GM12878 (cell line): ENCODE measurements around the gene RRAGD. TPM values are rescaled to one million over a fixed set of nuclear protein-coding genes. Genes with fewer than 3 reads are reported as not detected.

ENCODE experiments used
- ATAC-seq: fragments of 200-7000 bp; cut with Tn5 transposase; 3 replicates; pipeline ENCODE4 v1.9.1; 2020; ENCODE audit warnings: mild to moderate bottlenecking, moderate library complexity
- BruUV-seq: library from RNA; stranded (reverse); fragments of 400-500 nt; replicated peaks from 2 replicates; lab custom pipeline; 2021; lab: Mats Ljungman, UMichigan
- CTCF ChIA-PET: fragments of 300-600 bp; sonication (Branson Sonifier 250); formaldehyde crosslinking; extraction: SDS; loops from one replicate; lab custom pipeline; 2021; ENCODE audit warnings: inconsistent platforms; lab: Yijun Ruan, JAX
- POLR2A ChIA-PET: fragments of 350-600 bp; formaldehyde crosslinking; extraction: SDS; loops from one replicate; lab custom pipeline; 2021; ENCODE audit warnings: inconsistent platforms; lab: Charles Lee
- RAD21 ChIA-PET: fragments of 300-600 bp; sonication (Branson Sonifier 250); formaldehyde crosslinking; loops from one replicate; lab custom pipeline; 2023; ENCODE audit warnings: antibody characterized with exemption; ENCODE audit not compliant: unreplicated experiment; lab: Charles Lee
- SMC1A ChIA-PET: fragments of 300-600 bp; sonication (Branson Sonifier 250); formaldehyde crosslinking; loops from one replicate; lab custom pipeline; 2023; ENCODE audit not compliant: unreplicated experiment, uncharacterized antibody; lab: Charles Lee
- DNase-seq: peaks from one replicate; pipeline ENCODE4 v3.0.0-alpha.2; 2011; ENCODE audit warnings: low read depth, low spot score
- FAIRE-seq: peaks from 3 replicates; lab custom pipeline; 2011; peaks lifted over from hg19 to GRCh38; lab: Jason Lieb, UNC
- H2AFZ ChIP-seq: 2 replicates; pipeline ENCODE4 v1.6.0; 2011; ENCODE audit warnings: low read depth, low read length, control low read depth; ENCODE audit not compliant: control insufficient read depth
- H3K27ac ChIP-seq: 2 replicates; pipeline ENCODE4 v1.5.1; 2011; ENCODE audit warnings: control low read depth; ENCODE audit not compliant: control insufficient read depth, insufficient read depth
- H3K27me3 ChIP-seq, 2 experiments: replicated peaks in 1 of 2; 2 replicates each; pipeline versions ENCODE4 v1.6.0 to v1.6.1; 2011; ENCODE audit warnings: low read length in 1 of 2; ENCODE audit not compliant: control insufficient read depth in 2 of 2, insufficient read depth in 2 of 2
- H3K36me3 ChIP-seq, 2 experiments: 2 replicates each; pipeline ENCODE4 v1.5.1; 2011; ENCODE audit warnings: low read length in 1 of 2; ENCODE audit not compliant: control insufficient read depth in 2 of 2, insufficient read depth in 2 of 2
- H3K4me1 ChIP-seq: 2 replicates; pipeline ENCODE4 v1.6.1; 2011; ENCODE audit warnings: mild to moderate bottlenecking, low read length, moderate library complexity, mixed read lengths; ENCODE audit not compliant: control insufficient read depth, insufficient read depth
- H3K4me2 ChIP-seq: 2 replicates; pipeline ENCODE4 v1.6.0; 2011; ENCODE audit warnings: control low read depth; ENCODE audit not compliant: control insufficient read depth, insufficient read depth
- H3K4me3 ChIP-seq: fragments of 200-600 bp; sonication (generic); 2 replicates; pipeline ENCODE4 v1.5.1; 2016
- H3K79me2 ChIP-seq: 2 replicates; pipeline ENCODE4 v1.6.0; 2011; ENCODE audit warnings: low read length; ENCODE audit not compliant: control insufficient read depth, insufficient read depth
- H3K9ac ChIP-seq: 2 replicates; pipeline ENCODE4 v1.8.0; 2011; ENCODE audit warnings: low read length, control low read depth, mixed read lengths; ENCODE audit not compliant: control insufficient read depth, insufficient read depth
- H3K9me3 ChIP-seq: replicated peaks from 3 replicates; pipeline ENCODE4 v1.5.1; 2011; ENCODE audit warnings: mild to moderate bottlenecking, low read length; ENCODE audit not compliant: control insufficient read depth, insufficient read depth
- H4K20me1 ChIP-seq: 2 replicates; pipeline ENCODE4 v1.6.0; 2011; ENCODE audit not compliant: control insufficient read depth, insufficient read depth
- BMI1 ChIP-seq: fragments of 450-650 bp; IDR thresholded peaks from 2 replicates; pipeline ENCODE4 v1.6.1; 2016; ENCODE audit warnings: mild to moderate bottlenecking, moderate library complexity, borderline replicate concordance
- CBX5 ChIP-seq: sonication (generic); IDR thresholded peaks from 2 replicates; pipeline ENCODE4 v1.6.1; 2016; ENCODE audit warnings: low read depth, moderate library complexity, mild to moderate bottlenecking, inconsistent platforms
- CEBPB ChIP-seq, 2 experiments: fragments of 150-350 bp in 1 of 2; IDR thresholded peaks; 2 replicates each; pipeline ENCODE4 v1.6.1; 2012 to 2014; ENCODE audit warnings: low read depth in 2 of 2, low read length in 2 of 2, borderline replicate concordance in 1 of 2, inconsistent platforms in 1 of 2
- CTCF ChIP-seq, 3 experiments: IDR thresholded peaks in 2 of 3; conservative IDR thresholded peaks in 1 of 3; 2 replicates each; pipeline ENCODE4 v1.5.1; 2011; ENCODE audit warnings: low read depth in 3 of 3, low read length in 3 of 3, mild to moderate bottlenecking in 3 of 3, control low read depth in 2 of 3, moderate library complexity in 2 of 3, inconsistent platforms in 1 of 3, mixed read lengths in 1 of 3; ENCODE audit not compliant: control insufficient read depth in 2 of 3, insufficient read depth in 1 of 3; ENCODE audit errors: extremely low read depth in 1 of 3
- GABPA ChIP-seq: IDR thresholded peaks from 2 replicates; pipeline ENCODE4 v1.6.1; 2014; ENCODE audit warnings: antibody characterized with exemption, low read depth, mild to moderate bottlenecking, inconsistent platforms
- HDGF ChIP-seq: fragments of 450-650 bp; IDR thresholded peaks from 2 replicates; pipeline ENCODE4 v1.6.1; 2016; ENCODE audit warnings: antibody characterized with exemption
- PAX5 ChIP-seq: IDR thresholded peaks from 2 replicates; pipeline ENCODE4 v1.6.1; 2011; ENCODE audit warnings: low read depth, low read length, borderline replicate concordance
- RELA ChIP-seq: fragments of 450-650 bp; IDR thresholded peaks from 2 replicates; pipeline ENCODE4 v1.8.0; 2014; ENCODE audit warnings: borderline replicate concordance; ENCODE audit not compliant: partially characterized antibody
- REST ChIP-seq: IDR thresholded peaks from 2 replicates; pipeline ENCODE4 v1.6.1; 2012; ENCODE audit warnings: mild to moderate bottlenecking, low read depth, low read length
- USF1 ChIP-seq: IDR thresholded peaks from 2 replicates; pipeline ENCODE4 v1.6.1; 2011; ENCODE audit warnings: borderline replicate concordance, low read depth, mild to moderate bottlenecking, moderate library complexity, mixed read lengths, low read length; ENCODE audit not compliant: insufficient read depth; ENCODE audit errors: extremely low read length
- WRNIP1 ChIP-seq: IDR thresholded peaks from 2 replicates; pipeline ENCODE4 v1.6.1; 2011; ENCODE audit warnings: low read depth, low read length, improper control_type of control experiment, borderline replicate concordance
- YY1 ChIP-seq: IDR thresholded peaks from 2 replicates; pipeline ENCODE4 v1.6.1; 2011; ENCODE audit warnings: low read depth, mild to moderate bottlenecking, low read length
- ZBTB40 ChIP-seq: fragments of 450-650 bp; IDR thresholded peaks from 2 replicates; pipeline ENCODE4 v1.6.1; 2016; ENCODE audit warnings: mild to moderate bottlenecking, moderate library complexity, borderline replicate concordance
- WGBS: methylation state at CpG from one replicate; pipeline ENCODE4 v1.1.6; 2016; ENCODE audit warnings: low lambda C conversion rate; ENCODE audit not compliant: insufficient replicate concordance, insufficient coverage; ENCODE audit errors: missing lambda C conversion rate; 5-methylcytosine and 5-hydroxymethylcytosine counted together
- in situ Hi-C: fragments of 300-500 bp; cut with MboI; formaldehyde crosslinking; loops from 9 replicates; pipeline ENCODE4 v1.14.3; 2018; ENCODE audit warnings: mixed read lengths
- intact Hi-C: fragments of 100-400 bp; cut with micrococcal nuclease; formaldehyde crosslinking; loops from one replicate; pipeline ENCODE4 v1.14.2; 2022; ENCODE audit not compliant: unreplicated experiment
- polyA plus RNA-seq, 11 experiments: library from polyadenylated mRNA; depleted of rRNA in 4 of 11; unstranded in 6 of 11; stranded (reverse) in 5 of 11; fragments of >200 nt; fragmentation: Nextera tagmentation in 4 of 11; fragmentation: Illumina TruSeq in 1 of 11; extraction: Ambion mirVana in 4 of 11; extraction: Trizol in 1 of 11; gene quantifications; 1 replicate in 1 of 11; 2 replicates in 10 of 11; pipeline versions ENCODE4 v1.2.1 to v1.2.3, GENCODE V29; 2011 to 2016; ENCODE audit warnings: inconsistent platforms in 2 of 11, missing spikeins in 2 of 11, low read depth in 1 of 11
- total RNA-seq, 4 experiments: library from RNA; depleted of rRNA in 3 of 4; stranded (reverse); fragments of >200 nt in 3 of 4; fragmentation: Illumina TruSeq in 1 of 4; extraction: Trizol in 1 of 4; gene quantifications; 2 replicates each; pipeline versions ENCODE4 v1.2.1 to v1.2.3, GENCODE V29; 2013 to 2021

Gene RRAGD
- total and polyA plus RNA-seq, 10 of the 15 experiments (the other 5 are each of a cell fraction or from before 2014, with no cell fraction given): 4.6 to 17.4 (median 8.5) TPM

- Histone ChIP-seq H3K4me2 (no peak overlapping the region), H3K9me3 (no peaks in the 10 kb centered on the region; the same call in 2 of the 3 replicates), H3K36me3 (no peaks in the 10 kb centered on the region), H3K27me3 (no peaks in the 10 kb centered on the region), H3K9ac (no peak overlapping the region), H3K27ac (no peak overlapping the region), H4K20me1 (no peaks in the 10 kb centered on the region), H3K4me3 (no peak overlapping the region), H3K4me1 (no peaks in the 10 kb centered on the region), H3K79me2 (no peaks in the 10 kb centered on the region), H2AFZ (no peak overlapping the region)
- CTCF ChIA-PET: interaction anchor here (1.4 to 1.6 kb wide), 2 partner anchors 10 to 11 kb away, joined by 5 read pairs; no protein-coding TSS in a partner anchor
- in situ Hi-C loops: no loop called here
- intact Hi-C loops: no loop called here
- SMC1A ChIA-PET: interaction anchor here (0.9 to 1.1 kb wide), 2 partner anchors 9 to 11 kb away, joined by 3 read pairs; no protein-coding TSS in a partner anchor
- DNase-seq: no peak
- RAD21 ChIA-PET: interaction anchor here (0.7 to 1.2 kb wide), 2 partner anchors 11 to 299 kb away, joined by 3 to 4 read pairs; no protein-coding TSS in a partner anchor
- no peak for ATAC-seq
- POLR2A ChIA-PET: no interaction called here
- 60% methylated on average over 5 of the region's 5 CpGs for WGBS
- FAIRE-seq: no peak
- no peak for TF ChIP-seq CEBPB (IDR thresholded peaks at IDR 0.05; ENCODE audit: borderline replicate concordance in 1 of 2, low read depth in 2 of 2, low read length in 2 of 2)
- no peak for TF ChIP-seq USF1
- TF ChIP-seq ZBTB40: no peak
- TF ChIP-seq RELA: no peak
- TF ChIP-seq CTCF (IDR thresholded peaks at IDR 0.05 in 2 of 3, conservative IDR thresholded peaks at IDR 0.05 in 1 of 3; ENCODE audit: control insufficient read depth in 2 of 3, extremely low read depth in 1 of 3, insufficient read depth in 1 of 3, low read depth in 3 of 3, low read length in 3 of 3): no peak
- TF ChIP-seq REST: no peak
- no peak for TF ChIP-seq HDGF
- no peak for TF ChIP-seq CBX5
- no peak for TF ChIP-seq BMI1
- TF ChIP-seq PAX5: no peak
- TF ChIP-seq WRNIP1: no peak
- TF ChIP-seq GABPA: no peak
- TF ChIP-seq YY1: no peak
- no TSS peak for BruUV-seq
These were observed 31.6 kb upstream of the RRAGD start for GRCh38 chr6:89443658-89444057.
